ENCODE data around the gene CRACR2A. TPM values are rescaled to one million over a fixed set of nuclear protein-coding genes. Genes with fewer than 3 reads are reported as not detected.

The CRACR2A gene
- total and polyA plus RNA-seq, 2 of the 4 experiments (the other 2 are of a cell fraction) = 0.54 to 0.60 TPM

DNA sequence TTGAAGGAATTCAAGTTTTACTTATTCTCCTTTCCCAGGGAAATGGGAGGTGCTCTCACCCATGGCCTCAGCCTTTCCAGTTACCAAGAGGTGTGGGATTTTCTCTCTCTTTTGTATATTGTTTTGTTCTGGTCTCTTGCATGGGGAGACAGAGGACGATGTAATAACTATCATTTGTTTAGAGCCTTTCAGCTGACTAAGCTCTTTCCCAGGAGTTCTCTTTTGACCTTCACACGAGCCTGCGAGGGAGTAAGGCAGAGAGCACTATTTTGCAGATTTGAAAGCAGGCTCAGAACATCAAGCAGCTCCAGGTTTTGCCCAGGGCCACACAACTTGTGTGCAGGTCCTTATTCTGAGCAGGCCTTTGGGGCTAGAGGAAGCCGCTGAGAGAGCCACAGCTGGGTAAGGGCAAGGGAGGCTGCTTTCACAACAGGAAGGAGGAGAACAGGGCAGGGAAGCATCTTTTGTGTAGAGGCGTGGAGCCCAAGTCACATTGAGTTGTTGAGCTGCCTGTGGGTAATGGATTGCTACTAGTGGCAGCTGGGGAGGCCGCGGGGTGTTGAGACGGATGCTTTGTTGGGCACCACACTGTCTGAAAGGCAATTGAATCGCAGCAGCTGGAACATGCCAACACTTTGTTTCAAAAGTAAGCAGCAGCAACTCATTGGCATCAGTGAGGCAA, 145.7 kb downstream of the CRACR2A start:
- in situ Hi-C loops (cut with MboI; ENCODE audit: low sequenced_read_pairs) (no loop called here), intact Hi-C loops (cut with micrococcal nuclease) (no loop called here), dilution Hi-C loops (cut with HindIII; ENCODE audit: low sequenced_read_pairs, unreplicated experiment) (no loop called here)

More for the DNA sequence above, 145.7 kb downstream of the CRACR2A start:
- ATAC-seq (ENCODE audit: low read depth) (no peak), DNase-seq (no peak)
- Histone ChIP-seq H3K4me3 (ENCODE audit: insufficient read depth, low read depth, low read length) (no peak overlapping the region), H4K91ac (ENCODE audit: insufficient read depth, low read depth, low read length) (no peak overlapping the region), H3K9ac (ENCODE audit: low read depth, low read length) (no peak overlapping the region), H3K18ac (ENCODE audit: low read depth, low read length) (no peak overlapping the region), H2BK120ac (ENCODE audit: low read depth, low read length) (no peak overlapping the region), H3K79me1 (ENCODE audit: low read depth in 1 of 2, low read length in 2 of 2) (no peaks in the 10 kb centered on the region), H4K20me1 (ENCODE audit: insufficient read depth, low read length) (no peaks in the 10 kb centered on the region), H3K27ac (ENCODE audit: insufficient read depth, low read length) (no peak overlapping the region), H4K5ac (ENCODE audit: low read depth, low read length) (no peak overlapping the region), H2BK5ac (ENCODE audit: low read depth, low read length, poor library complexity, severe bottlenecking) (no peak overlapping the region), H3K23ac (ENCODE audit: low read depth, low read length) (no peak overlapping the region), H3K14ac (replicated peaks; ENCODE audit: low read depth, low read length) (no peak overlapping the region), H3K9me1 (ENCODE audit: insufficient read depth, low read length) (no peaks in the 10 kb centered on the region), H4K8ac (ENCODE audit: low read depth in 2 of 2, low read length in 2 of 2) (no peak overlapping the region), H2AFZ (replicated peaks; ENCODE audit: low read length, poor library complexity) (no peak overlapping the region), H2AK9ac (replicated peaks; ENCODE audit: low read depth, low read length, poor library complexity) (no peak overlapping the region), H3K4me1 (ENCODE audit: control insufficient read depth, insufficient read depth, low read length) (no peaks in the 10 kb centered on the region), H3K56ac (ENCODE audit: extremely low read depth, insufficient read depth, low read length) (no peak overlapping the region), H2AK5ac (ENCODE audit: low read depth, low read length) (no peak overlapping the region), H3K9me3 (ENCODE audit: control insufficient read depth, insufficient read depth, low read length) (no peaks in the 10 kb centered on the region), H3K4me2 (ENCODE audit: low read depth, low read length) (no peak overlapping the region), H3K4ac (ENCODE audit: low read depth, low read length) (no peak overlapping the region), H2BK15ac (ENCODE audit: low read depth, low read length) (no peak overlapping the region), H3K27me3 (ENCODE audit: control insufficient read depth, insufficient read depth, low read length) (peaks cover 13% of the 10 kb centered on the region; the same call in 1 of the 2 replicates), H3K36me3 (ENCODE audit: control insufficient read depth, insufficient read depth, low read length) (no peaks in the 10 kb centered on the region), H2BK20ac (ENCODE audit: low read depth, low read length) (no peak overlapping the region)
- POLR2A ChIA-PET (ENCODE audit: unreplicated experiment) = no interaction called here
- no TSS peak for BruUV-seq (replicated peaks)
- CTCF ChIA-PET = no interaction called here
- no peak for TF ChIP-seq RFX5 (IDR thresholded peaks at IDR 0.05; ENCODE audit: low read depth, low read length)
- TF ChIP-seq MAFK (IDR thresholded peaks at IDR 0.05; ENCODE audit: low read depth, low read length) = peak; percentile 37
- TF ChIP-seq, protein P1, sequence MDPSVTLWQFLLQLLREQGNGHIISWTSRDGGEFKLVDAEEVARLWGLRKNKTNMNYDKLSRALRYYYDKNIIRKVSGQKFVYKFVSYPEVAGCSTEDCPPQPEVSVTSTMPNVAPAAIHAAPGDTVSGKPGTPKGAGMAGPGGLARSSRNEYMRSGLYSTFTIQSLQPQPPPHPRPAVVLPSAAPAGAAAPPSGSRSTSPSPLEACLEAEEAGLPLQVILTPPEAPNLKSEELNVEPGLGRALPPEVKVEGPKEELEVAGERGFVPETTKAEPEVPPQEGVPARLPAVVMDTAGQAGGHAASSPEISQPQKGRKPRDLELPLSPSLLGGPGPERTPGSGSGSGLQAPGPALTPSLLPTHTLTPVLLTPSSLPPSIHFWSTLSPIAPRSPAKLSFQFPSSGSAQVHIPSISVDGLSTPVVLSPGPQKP (IDR thresholded peaks at IDR 0.05; ENCODE audit: borderline replicate concordance, low read depth, low read length) = no peak
- no peak for TF ChIP-seq MAZ (IDR thresholded peaks at IDR 0.05; ENCODE audit: borderline replicate concordance, low read depth, low read length)
- WGBS, 2 experiments (ENCODE audit: extremely low coverage in 2 of 2, insufficient read length in 1 of 2) = 29% methylated on average over 4 of the region's 9 CpGs; no CpG with 5 or more reads in 1 of the 2 experiments

All from IMR-90 (cell line).